K562 (cell line): ENCODE results near the gene LTBP4. TPM values are rescaled to one million over a fixed set of nuclear protein-coding genes. Genes with fewer than 3 reads are reported as not detected.

Experiments used
- CCAR2 ChIP-seq: fragments of 200-400 bp; formaldehyde crosslinking; IDR thresholded peaks from 2 replicates; pipeline ENCODE4 v1.6.1; 2017; ENCODE audit warnings: mild to moderate bottlenecking, low read depth, low read length
- FOSL1 ChIP-seq: fragments of 200-800 bp; sonication (Bioruptor generic); conservative IDR thresholded peaks from 2 replicates; pipeline ENCODE4 v1.6.1; 2016; ENCODE audit warnings: missing genetic modification characterization, missing compliant biosample characterization
- GATA2 ChIP-seq: sonication (generic); formaldehyde crosslinking; IDR thresholded peaks from 2 replicates; pipeline ENCODE4 v1.4.0; 2020; ENCODE audit warnings: mild to moderate bottlenecking, missing genetic modification reagents
- GTF2F1 ChIP-seq: IDR thresholded peaks from 2 replicates; pipeline ENCODE4 v1.6.1; 2011; ENCODE audit warnings: low read depth, low read length, improper control_type of control experiment
- HOXB6 ChIP-seq: fragments of 250-450 bp; sonication (Bioruptor Pico); IDR thresholded peaks from 2 replicates; pipeline ENCODE4 v1.5.1; 2022; ENCODE audit warnings: mild to moderate bottlenecking, borderline replicate concordance
- ILF3 ChIP-seq: fragments of 450-650 bp; IDR thresholded peaks from 2 replicates; pipeline ENCODE4 v1.6.1; 2018; ENCODE audit warnings: antibody characterized with exemption, mild to moderate bottlenecking, moderate library complexity, borderline replicate concordance
- LEF1 ChIP-seq: fragments of 450-650 bp; IDR thresholded peaks from 2 replicates; pipeline ENCODE4 v1.6.1; 2016; ENCODE audit warnings: mild to moderate bottlenecking
- MTA1 ChIP-seq: fragments of 450-650 bp; IDR thresholded peaks from 2 replicates; pipeline ENCODE4 v1.6.1; 2017; ENCODE audit warnings: borderline replicate concordance
- NCOA1 ChIP-seq: fragments of 450-650 bp; IDR thresholded peaks from 2 replicates; pipeline ENCODE4 v1.6.1; 2016; ENCODE audit warnings: low read depth
- NFATC3 ChIP-seq: fragments of 450-650 bp; IDR thresholded peaks from 2 replicates; pipeline ENCODE4 v1.6.1; 2017; ENCODE audit warnings: mild to moderate bottlenecking
- NFYB ChIP-seq: IDR thresholded peaks from 2 replicates; pipeline ENCODE4 v1.6.1; 2011; ENCODE audit warnings: mild to moderate bottlenecking, moderate library complexity; ENCODE audit not compliant: insufficient read length; ENCODE audit errors: extremely low read depth
- RCOR1 ChIP-seq, 2 experiments: IDR thresholded peaks; 2 replicates each; pipeline ENCODE4 v1.6.1; 2012; ENCODE audit warnings: low read depth in 2 of 2, low read length in 2 of 2, borderline replicate concordance in 1 of 2, improper control_type of control experiment in 1 of 2
- RUNX1 ChIP-seq: sonication (generic); IDR thresholded peaks from 2 replicates; pipeline ENCODE4 v1.6.1; 2016; ENCODE audit warnings: antibody characterized with exemption, low read depth
- TCF7L2 ChIP-seq: fragments of 150-350 bp; IDR thresholded peaks from 2 replicates; pipeline ENCODE4 v1.6.1; 2016; ENCODE audit warnings: low read depth, mild to moderate bottlenecking, low read length, moderate library complexity
- TEAD4 ChIP-seq, 2 experiments: sonication (generic) in 1 of 2; formaldehyde crosslinking in 1 of 2; IDR thresholded peaks; 2 replicates each; pipeline versions ENCODE4 v1.6.1 to v1.8.0; 2012 to 2022; ENCODE audit warnings: borderline replicate concordance in 1 of 2, inconsistent platforms in 1 of 2, low read length in 1 of 2, mild to moderate bottlenecking in 1 of 2, missing genetic modification reagents in 1 of 2
- ZBTB1 ChIP-seq: sonication (generic); formaldehyde crosslinking; IDR thresholded peaks from 2 replicates; pipeline ENCODE4 v1.8.1; 2023; ENCODE audit warnings: missing genetic modification reagents, low read depth, mild to moderate bottlenecking, borderline replicate concordance
- ZBTB17 ChIP-seq: fragments of 450-650 bp; formaldehyde crosslinking; IDR thresholded peaks from 2 replicates; pipeline ENCODE4 v1.4.0; 2020; ENCODE audit warnings: mild to moderate bottlenecking
- ZFPM2 ChIP-seq: fragments of 250-450 bp; sonication (Bioruptor Pico); IDR thresholded peaks from 2 replicates; pipeline ENCODE4 v1.5.1; 2022; ENCODE audit warnings: mild to moderate bottlenecking
- ZNF3 ChIP-seq: fragments of 250-450 bp; sonication (Bioruptor Pico); IDR thresholded peaks from 2 replicates; pipeline ENCODE4 v1.5.0; 2021; ENCODE audit warnings: mild to moderate bottlenecking, moderate library complexity
- ZNF354B ChIP-seq: fragments of 250-450 bp; sonication (Bioruptor Pico); IDR thresholded peaks from 2 replicates; pipeline ENCODE4 v1.4.0; 2020
- ZNF695 ChIP-seq: fragments of 450-650 bp; formaldehyde crosslinking; IDR thresholded peaks from 2 replicates; pipeline ENCODE4 v1.4.0; 2020; ENCODE audit warnings: mild to moderate bottlenecking, moderate library complexity
- ZNF77 ChIP-seq: fragments of 250-450 bp; sonication (Bioruptor Pico); IDR thresholded peaks from 2 replicates; pipeline ENCODE4 v1.5.0; 2020
- ZNF780A ChIP-seq: fragments of 250-450 bp; sonication (Bioruptor Pico); IDR thresholded peaks from 2 replicates; pipeline ENCODE4 v1.5.0; 2021; ENCODE audit warnings: mild to moderate bottlenecking
- polyA plus RNA-seq, 8 experiments: library from polyadenylated mRNA; depleted of rRNA in 4 of 8; stranded (reverse) in 5 of 8; unstranded in 3 of 8; fragments of >200 nt; fragmentation: Nextera tagmentation in 2 of 8; fragmentation: Illumina TruSeq in 1 of 8; extraction: Ambion mirVana in 2 of 8; extraction: Trizol in 1 of 8; gene quantifications; 2 replicates each; pipeline versions ENCODE4 v1.2.1 to v1.2.3, GENCODE V29; 2011 to 2014; ENCODE audit warnings: inconsistent platforms in 1 of 8, missing spikeins in 1 of 8
- total RNA-seq, 7 experiments: library from RNA; depleted of rRNA in 6 of 7; stranded (reverse); fragments of >200 nt in 6 of 7; fragmentation: Illumina TruSeq in 2 of 7; extraction: Trizol in 2 of 7; gene quantifications; 2 replicates each; pipeline versions ENCODE4 v1.2.1 to v1.2.3, GENCODE V29; 2011 to 2021; ENCODE audit warnings: low replicate concordance in 1 of 7
- TF ChIP-seq, protein P1 (sequence below): fragments of 250-450 bp; sonication (Bioruptor Pico); IDR thresholded peaks from 2 replicates; pipeline ENCODE4 v1.8.0; 2022; ENCODE audit warnings: inconsistent platforms, mild to moderate bottlenecking, moderate library complexity, borderline replicate concordance
- TF ChIP-seq, protein P2 (sequence below): fragments of 450-650 bp; formaldehyde crosslinking; IDR thresholded peaks from 2 replicates; pipeline ENCODE4 v1.4.0; 2020; ENCODE audit warnings: mild to moderate bottlenecking, mixed read lengths
- TF ChIP-seq, protein P3 (sequence below): fragments of 200-400 bp; formaldehyde crosslinking; IDR thresholded peaks from 2 replicates; pipeline ENCODE4 v1.6.1; 2017; ENCODE audit warnings: mild to moderate bottlenecking, low read depth, low read length, moderate library complexity

The LTBP4 gene
- total and polyA plus RNA-seq, 9 of the 15 experiments (the other 6 are each of a cell fraction or from before 2014, with no cell fraction given): 0.35 to 160 (median 31.6) TPM

DNA sequence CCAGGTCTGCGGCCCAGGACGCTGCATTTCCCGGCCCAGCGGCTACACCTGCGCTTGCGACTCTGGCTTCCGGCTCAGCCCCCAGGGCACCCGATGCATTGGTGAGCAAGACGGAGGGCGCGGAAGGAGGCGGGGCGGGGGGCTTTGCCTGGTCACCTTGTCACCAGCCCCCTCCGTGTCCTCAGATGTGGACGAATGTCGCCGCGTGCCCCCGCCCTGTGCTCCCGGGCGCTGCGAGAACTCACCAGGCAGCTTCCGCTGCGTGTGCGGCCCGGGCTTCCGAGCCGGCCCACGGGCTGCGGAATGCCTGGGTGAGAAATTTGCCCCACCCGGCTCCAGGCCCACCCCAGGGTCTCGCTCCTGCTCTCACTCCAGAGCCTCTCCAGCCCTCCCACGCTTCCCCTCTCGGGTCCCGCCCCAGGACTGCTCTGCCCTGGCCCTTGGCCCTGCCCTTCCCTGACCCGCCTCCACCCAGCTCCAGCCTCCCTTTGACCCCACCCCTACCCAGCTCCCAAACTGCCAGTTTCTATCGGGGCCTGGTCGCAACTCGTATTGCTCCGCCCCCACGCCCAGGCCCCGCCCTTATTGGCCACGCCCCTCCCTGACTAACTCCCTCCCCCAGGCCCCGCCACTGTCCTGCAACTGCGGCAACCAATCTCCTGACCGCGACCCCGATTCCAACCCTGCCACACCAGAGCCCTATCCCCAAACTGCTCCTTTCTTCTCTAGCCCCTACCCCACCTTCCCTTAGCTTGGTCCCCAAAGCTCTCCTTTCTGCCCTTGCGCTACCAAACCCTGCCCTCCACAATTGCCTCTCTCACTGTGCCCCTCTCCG lies 8.6 kb downstream of the LTBP4 start (continued):
- TF ChIP-seq ILF3: no peak
- no peak; the same call in 1 of the 2 replicates for TF ChIP-seq MTA1
- TF ChIP-seq TEAD4 (IDR thresholded peaks at IDR 0.05; ENCODE audit: low read length): no peak
- no peak for TF ChIP-seq TEAD4 (CRISPR knock-in tag; IDR thresholded peaks at IDR 0.05; ENCODE audit: borderline replicate concordance)
- TF ChIP-seq GATA2 (CRISPR knock-in tag): no peak
- TF ChIP-seq NFATC3: no peak
- no peak for TF ChIP-seq FOSL1 (tag)
- no peak for TF ChIP-seq RUNX1
- no peak for TF ChIP-seq ZNF3 (CRISPR knock-in tag)
- no peak for TF ChIP-seq LEF1
- no peak for TF ChIP-seq ZNF354B (CRISPR knock-in tag)
- TF ChIP-seq, protein P1, sequence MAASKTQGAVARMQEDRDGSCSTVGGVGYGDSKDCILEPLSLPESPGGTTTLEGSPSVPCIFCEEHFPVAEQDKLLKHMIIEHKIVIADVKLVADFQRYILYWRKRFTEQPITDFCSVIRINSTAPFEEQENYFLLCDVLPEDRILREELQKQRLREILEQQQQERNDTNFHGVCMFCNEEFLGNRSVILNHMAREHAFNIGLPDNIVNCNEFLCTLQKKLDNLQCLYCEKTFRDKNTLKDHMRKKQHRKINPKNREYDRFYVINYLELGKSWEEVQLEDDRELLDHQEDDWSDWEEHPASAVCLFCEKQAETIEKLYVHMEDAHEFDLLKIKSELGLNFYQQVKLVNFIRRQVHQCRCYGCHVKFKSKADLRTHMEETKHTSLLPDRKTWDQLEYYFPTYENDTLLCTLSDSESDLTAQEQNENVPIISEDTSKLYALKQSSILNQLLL (CRISPR knock-in tag): no peak
- TF ChIP-seq NCOA1: 0 out of 2 replicates have a peak, but pooled peaks have one; percentile 38
- TF ChIP-seq RCOR1 (IDR thresholded peaks at IDR 0.05; ENCODE audit: borderline replicate concordance in 1 of 2, low read depth in 2 of 2, low read length in 2 of 2): no peak
- no peak for TF ChIP-seq CCAR2
- TF ChIP-seq ZNF695: no peak
- TF ChIP-seq NFYB: no peak
- no peak; the same call in 1 of the 2 replicates for TF ChIP-seq ZBTB17 (CRISPR knock-in tag)
- no peak for TF ChIP-seq ZBTB1
- TF ChIP-seq ZNF780A (CRISPR knock-in tag): no peak
- TF ChIP-seq HOXB6 (CRISPR knock-in tag): no peak
- no peak for TF ChIP-seq ZFPM2
- no peak for TF ChIP-seq TCF7L2
- TF ChIP-seq, protein P2, sequence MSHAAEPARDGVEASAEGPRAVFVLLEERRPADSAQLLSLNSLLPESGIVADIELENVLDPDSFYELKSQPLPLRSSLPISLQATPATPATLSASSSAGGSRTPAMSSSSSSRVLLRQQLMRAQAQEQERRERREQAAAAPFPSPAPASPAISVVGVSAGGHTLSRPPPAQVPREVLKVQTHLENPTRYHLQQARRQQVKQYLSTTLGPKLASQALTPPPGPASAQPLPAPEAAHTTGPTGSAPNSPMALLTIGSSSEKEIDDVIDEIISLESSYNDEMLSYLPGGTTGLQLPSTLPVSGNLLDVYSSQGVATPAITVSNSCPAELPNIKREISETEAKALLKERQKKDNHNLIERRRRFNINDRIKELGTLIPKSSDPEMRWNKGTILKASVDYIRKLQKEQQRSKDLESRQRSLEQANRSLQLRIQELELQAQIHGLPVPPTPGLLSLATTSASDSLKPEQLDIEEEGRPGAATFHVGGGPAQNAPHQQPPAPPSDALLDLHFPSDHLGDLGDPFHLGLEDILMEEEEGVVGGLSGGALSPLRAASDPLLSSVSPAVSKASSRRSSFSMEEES (CRISPR knock-in tag): no peak
- TF ChIP-seq GTF2F1: no peak
- TF ChIP-seq, protein P3, sequence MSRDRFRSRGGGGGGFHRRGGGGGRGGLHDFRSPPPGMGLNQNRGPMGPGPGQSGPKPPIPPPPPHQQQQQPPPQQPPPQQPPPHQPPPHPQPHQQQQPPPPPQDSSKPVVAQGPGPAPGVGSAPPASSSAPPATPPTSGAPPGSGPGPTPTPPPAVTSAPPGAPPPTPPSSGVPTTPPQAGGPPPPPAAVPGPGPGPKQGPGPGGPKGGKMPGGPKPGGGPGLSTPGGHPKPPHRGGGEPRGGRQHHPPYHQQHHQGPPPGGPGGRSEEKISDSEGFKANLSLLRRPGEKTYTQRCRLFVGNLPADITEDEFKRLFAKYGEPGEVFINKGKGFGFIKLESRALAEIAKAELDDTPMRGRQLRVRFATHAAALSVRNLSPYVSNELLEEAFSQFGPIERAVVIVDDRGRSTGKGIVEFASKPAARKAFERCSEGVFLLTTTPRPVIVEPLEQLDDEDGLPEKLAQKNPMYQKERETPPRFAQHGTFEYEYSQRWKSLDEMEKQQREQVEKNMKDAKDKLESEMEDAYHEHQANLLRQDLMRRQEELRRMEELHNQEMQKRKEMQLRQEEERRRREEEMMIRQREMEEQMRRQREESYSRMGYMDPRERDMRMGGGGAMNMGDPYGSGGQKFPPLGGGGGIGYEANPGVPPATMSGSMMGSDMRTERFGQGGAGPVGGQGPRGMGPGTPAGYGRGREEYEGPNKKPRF: no peak
- no peak for TF ChIP-seq ZNF77 (CRISPR knock-in tag)
